ENCODE data around the gene MTFMT.

The MTFMT gene

GRCh38 chr15:64981812-64982431, 47.5 kb downstream of the MTFMT start:
- no peak for DNase-seq

GRCh38 chr15:64979252-64979710, 50.2 kb downstream of the MTFMT start:
- DNase-seq, result no peak

DNA sequence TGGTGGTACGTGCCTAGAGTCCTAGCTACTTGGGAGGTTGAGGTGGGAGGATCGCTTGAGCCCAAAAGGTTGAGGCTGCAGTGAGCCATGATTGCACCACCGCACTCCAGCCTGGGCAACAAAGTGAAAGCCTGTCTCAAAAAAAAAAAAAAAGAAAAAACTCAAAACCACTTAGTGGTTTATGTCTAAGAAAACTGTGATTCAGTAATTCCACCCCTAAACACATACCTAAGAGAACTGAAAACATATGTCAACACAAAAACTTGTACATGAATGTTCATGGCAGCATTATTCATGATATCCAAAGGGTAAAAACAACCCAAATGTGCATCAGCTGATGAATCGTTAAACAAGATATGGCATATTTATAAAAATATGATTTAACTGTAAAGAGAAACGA, 54.0 kb downstream of the MTFMT start:
- no peak for DNase-seq

- DNase-seq, result no peak
Observed at GRCh38 chr15:64970698-64971097, 58.7 kb downstream of the MTFMT start.

DNA sequence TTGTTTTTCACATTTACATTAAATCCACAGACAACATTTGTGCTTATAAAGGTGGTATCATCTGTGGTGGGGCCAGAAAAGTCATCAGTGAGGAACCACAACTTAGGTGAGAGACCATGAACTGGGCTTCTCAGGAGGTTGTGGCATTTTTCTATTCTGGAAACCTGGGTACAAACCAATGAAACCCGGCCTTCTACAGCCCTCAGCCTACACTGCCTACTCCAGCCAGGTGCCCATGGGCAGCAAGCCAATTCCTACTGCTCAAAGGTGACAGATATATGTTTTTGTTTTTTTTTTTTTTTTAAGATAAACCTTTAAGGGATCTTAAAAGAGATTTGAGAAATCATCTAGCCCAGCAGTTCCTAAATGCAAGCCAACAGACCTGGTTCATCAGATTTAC, 60.0 kb downstream of the MTFMT start:
- DNase-seq, result no peak

DNA sequence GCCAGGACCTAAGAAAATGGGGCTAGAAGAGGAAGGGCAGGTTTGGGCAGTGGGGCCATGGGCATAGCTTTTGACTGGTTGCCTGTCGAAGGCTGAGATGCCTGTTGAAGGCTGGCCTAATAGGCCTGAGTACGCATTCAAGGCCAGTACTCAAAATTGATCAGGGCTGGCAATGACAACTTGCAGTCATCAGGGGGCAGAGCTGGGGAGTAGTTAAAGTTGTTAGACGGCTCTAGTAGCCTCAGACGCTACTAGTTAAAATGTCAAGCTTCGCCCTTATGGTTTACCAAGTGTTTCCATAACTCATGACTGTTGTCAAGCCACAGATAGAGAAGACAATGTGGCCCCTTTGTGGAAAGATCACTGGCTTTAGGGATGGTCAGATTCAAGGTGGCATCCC, 68.4 kb downstream of the MTFMT start:
- DNase-seq, result no peak

DNA sequence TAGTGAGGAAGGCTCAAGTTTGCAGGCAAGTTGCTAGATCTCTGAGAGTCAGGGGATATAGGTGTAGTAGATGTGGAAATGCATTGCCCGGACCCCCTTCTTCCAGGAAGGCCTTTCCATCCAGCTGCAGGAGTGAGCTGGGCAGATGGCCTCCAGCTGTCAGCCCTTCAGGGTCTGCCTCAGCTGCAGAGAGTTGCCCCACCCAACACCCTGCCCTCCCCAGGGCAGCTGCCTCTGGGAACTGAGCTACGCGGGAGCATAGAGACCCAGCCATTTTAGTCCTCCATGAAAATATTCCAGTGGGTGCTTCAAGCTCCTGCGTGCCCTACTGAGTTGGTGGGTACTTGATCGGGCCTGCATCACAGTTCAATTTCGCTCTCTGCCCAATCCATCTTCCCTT, 69.3 kb downstream of the MTFMT start:
- no peak for DNase-seq

GRCh38 chr15:64959128-64959527, 70.3 kb downstream of the MTFMT start:
- DNase-seq, result no peak

DNA sequence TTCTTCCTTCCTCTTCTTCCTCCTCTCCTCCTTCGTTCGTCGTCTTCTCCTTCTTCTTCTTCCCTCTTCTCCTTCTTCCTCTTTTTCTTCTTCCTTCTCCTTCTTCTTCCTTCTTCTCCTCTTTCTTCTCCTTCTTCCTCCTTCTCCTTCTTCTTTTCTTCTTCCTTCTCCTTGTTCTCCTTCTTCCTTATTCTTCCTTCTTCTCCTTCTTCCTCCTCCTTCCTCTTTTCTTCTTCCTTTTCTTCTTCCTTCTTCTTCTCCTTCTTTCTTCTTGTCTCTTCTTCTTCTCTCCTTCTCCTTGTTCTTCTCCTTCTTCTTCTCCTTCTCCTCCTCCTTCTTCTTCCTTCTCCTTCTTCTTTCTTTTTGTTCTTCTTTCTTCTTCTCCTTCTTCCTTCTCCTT, 75.0 kb downstream of the MTFMT start:
- no peak for DNase-seq

GRCh38 chr15:64951777-64952418, 77.5 kb downstream of the MTFMT start:
- DNase-seq, result no peak
